KG1 (cell line): ENCODE results near the gene RYR2.
"Not testable (repeated sequence)": the region's sequence is repeated elsewhere in the genome, so short reads cannot be mapped to it uniquely, and the experiment has no call there.

Source experiments
- DNase-seq: peaks from one replicate; lab custom pipeline; 2025; lab: John Stamatoyannopoulos, UW

The RYR2 gene

GRCh38 chr1:237794071-237794470, 752.1 kb downstream of the RYR2 start:
- no peak for DNase-seq

GRCh38 chr1:237795558-237795957, 753.6 kb downstream of the RYR2 start:
- DNase-seq, result no peak

- DNase-seq, result no peak
These were observed 757.9 kb downstream of the RYR2 start for GRCh38 chr1:237799762-237800474.

GRCh38 chr1:237804516-237804915, 762.5 kb downstream of the RYR2 start:
- DNase-seq, result no peak

- no peak for DNase-seq
These were observed 767.1 kb downstream of the RYR2 start for GRCh38 chr1:237809099-237809498.

- DNase-seq, result no peak
These were observed 769.6 kb downstream of the RYR2 start for GRCh38 chr1:237811633-237812032.

- no peak for DNase-seq
These were observed 770.1 kb downstream of the RYR2 start for GRCh38 chr1:237812061-237812460.

- DNase-seq, result no peak
These were observed 772.4 kb downstream of the RYR2 start for GRCh38 chr1:237814319-237814924.

- DNase-seq, result no peak
These were observed 775.3 kb downstream of the RYR2 start for GRCh38 chr1:237817277-237817676.

- not testable (repeated sequence) for DNase-seq
These were observed 778.6 kb downstream of the RYR2 start for GRCh38 chr1:237820634-237821033.

- DNase-seq, result no peak
These were observed 790.9 kb downstream of the RYR2 start for GRCh38 chr1:237832858-237833257.

- DNase-seq, result no peak
These were observed 792.1 kb downstream of the RYR2 start for GRCh38 chr1:237834048-237834447.

- DNase-seq, result no peak
These were observed 792.5 kb downstream of the RYR2 start for GRCh38 chr1:237834461-237834860.

- DNase-seq, result no peak
These were observed 796.3 kb downstream of the RYR2 start for GRCh38 chr1:237838320-237838719.

GRCh38 chr1:237838904-237839534, 797.0 kb downstream of the RYR2 start:
- DNase-seq, result no peak

GRCh38 chr1:237841485-237841884, 799.5 kb downstream of the RYR2 start:
- DNase-seq, result no peak

GRCh38 chr1:237843516-237843915, 801.5 kb downstream of the RYR2 start:
- not testable (repeated sequence) for DNase-seq

GRCh38 chr1:237851210-237851845, 809.3 kb downstream of the RYR2 start:
- DNase-seq, result peak; percentile 49

GRCh38 chr1:237852342-237852741, 810.4 kb downstream of the RYR2 start:
- no peak for DNase-seq

GRCh38 chr1:237857455-237857854, 815.5 kb downstream of the RYR2 start:
- DNase-seq, result no peak

- DNase-seq, result no peak
These were observed 817.0 kb downstream of the RYR2 start for GRCh38 chr1:237858992-237859391.

- DNase-seq, result no peak
These were observed 820.0 kb downstream of the RYR2 start for GRCh38 chr1:237861944-237862343.

GRCh38 chr1:237863234-237863633, 821.2 kb downstream of the RYR2 start:
- no peak for DNase-seq
